Breast epithelium (tissue), 4 donors: ENCODE results near the gene SHANK3. TPM values are rescaled to one million over a fixed set of nuclear protein-coding genes. Genes with fewer than 3 reads are reported as not detected.

Experiments used
- DNase-seq, 2 donors: peaks; one replicate each; pipeline ENCODE4 v3.0.0-alpha.2; 2019; ENCODE audit warnings: low spot score in 2 of 2
- H3K27ac ChIP-seq, 2 donors: fragments of 200-600 bp; sonication (generic) in 1 of 2; one replicate each; pipeline ENCODE4 v1.5.1; 2016 to 2019; ENCODE audit warnings: mild to moderate bottlenecking in 1 of 2
- H3K27me3 ChIP-seq, 2 donors: fragments of 200-600 bp; sonication (generic) in 1 of 2; one replicate each; pipeline versions ENCODE4 v1.5.1 to v1.6.0; 2017 to 2019; ENCODE audit warnings: control low read depth in 1 of 2, mild to moderate bottlenecking in 1 of 2
- H3K36me3 ChIP-seq: fragments of 200-600 bp; one replicate; pipeline ENCODE4 v1.5.1; 2019
- H3K4me1 ChIP-seq, 2 donors: fragments of 200-600 bp; sonication (generic); one replicate each; pipeline ENCODE4 v1.5.1; 2016 to 2019; ENCODE audit warnings: control low read depth in 1 of 2
- H3K4me3 ChIP-seq, 3 donors: fragments of 200-600 bp; sonication (generic); 1 replicate in 2 of 3; 2 replicates in 1 of 3; pipeline ENCODE4 v1.5.1; 2016 to 2019; ENCODE audit warnings: mild to moderate bottlenecking in 3 of 3, moderate library complexity in 2 of 3
- H3K9me3 ChIP-seq, 2 donors: fragments of 200-600 bp; sonication (generic) in 1 of 2; one replicate each; pipeline ENCODE4 v1.5.1; 2016 to 2019; ENCODE audit warnings: control low read depth in 1 of 2
- POLR2A ChIP-seq: fragments of 450-650 bp; IDR thresholded peaks from one replicate; pipeline ENCODE4 v1.6.1; 2016; ENCODE audit warnings: antibody characterized with exemption, mild to moderate bottlenecking, moderate library complexity
- POLR2AphosphoS5 ChIP-seq, 3 donors: sonication (generic); formaldehyde crosslinking; IDR thresholded peaks; one replicate each; pipeline ENCODE4 v1.6.1; 2017; ENCODE audit warnings: antibody characterized with exemption in 3 of 3
- intact Hi-C: fragments of 100-400 bp; cut with DNase I; formaldehyde crosslinking; loops from one replicate; pipeline ENCODE4 v1.15.1; 2023; ENCODE audit warnings: low total_unique reads
- total RNA-seq, 3 donors: library from RNA; depleted of rRNA; stranded (reverse); fragments of >200 nt; gene quantifications; one replicate each; pipeline ENCODE4 v1.1.0, GENCODE V29; 2016
- TF ChIP-seq, protein P1 (sequence below), 3 donors: fragments of 450-650 bp; IDR thresholded peaks; one replicate each; pipeline ENCODE4 v1.5.1; 2016 to 2017; ENCODE audit warnings: antibody characterized with exemption in 3 of 3, mild to moderate bottlenecking in 3 of 3, moderate library complexity in 3 of 3

SHANK3 gene
- total RNA-seq, 3 donors from 2014 or later, result 4.8 to 28.8 (median 5.9) TPM

DNA sequence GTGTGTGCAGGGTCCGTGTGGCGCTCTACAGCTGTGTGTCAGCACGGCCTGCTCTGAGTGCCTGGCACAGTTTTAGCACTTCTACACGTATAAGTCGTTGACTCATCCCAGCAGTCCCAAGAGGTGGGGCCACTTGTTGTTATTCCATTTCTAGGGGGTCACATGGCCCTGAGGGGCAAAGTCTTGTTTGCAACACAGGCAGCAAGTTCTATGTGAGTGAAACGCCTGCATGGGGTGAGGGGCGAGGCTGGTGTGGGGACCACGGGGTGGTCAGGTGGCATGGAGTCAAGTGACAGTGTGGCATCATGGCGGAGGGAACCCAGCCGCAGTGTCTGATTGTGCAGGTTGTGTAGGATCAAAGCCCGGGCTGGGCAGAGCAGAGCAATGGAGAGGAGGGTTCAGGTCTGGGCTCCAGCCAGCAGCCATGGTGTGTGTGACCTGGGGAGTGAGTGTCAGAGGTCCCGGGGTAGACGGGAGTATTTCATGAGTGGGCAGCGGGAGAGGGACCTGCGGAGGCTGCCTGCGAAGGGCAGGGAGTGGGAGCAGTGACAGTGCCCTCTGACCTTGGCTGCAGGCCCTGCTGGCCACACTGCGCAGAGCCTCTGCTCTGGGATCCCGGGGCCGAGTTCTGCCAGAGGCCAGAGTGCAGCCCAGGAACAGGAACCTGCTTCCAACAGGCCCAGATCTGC is 27.9 kb downstream of the SHANK3 start:
- DNase-seq, result no peak
- intact Hi-C loops, result no loop called here
- TF ChIP-seq POLR2A, result no peak
- no peak for TF ChIP-seq POLR2AphosphoS5 (IDR thresholded peaks at IDR 0.05)
- TF ChIP-seq, protein P1, sequence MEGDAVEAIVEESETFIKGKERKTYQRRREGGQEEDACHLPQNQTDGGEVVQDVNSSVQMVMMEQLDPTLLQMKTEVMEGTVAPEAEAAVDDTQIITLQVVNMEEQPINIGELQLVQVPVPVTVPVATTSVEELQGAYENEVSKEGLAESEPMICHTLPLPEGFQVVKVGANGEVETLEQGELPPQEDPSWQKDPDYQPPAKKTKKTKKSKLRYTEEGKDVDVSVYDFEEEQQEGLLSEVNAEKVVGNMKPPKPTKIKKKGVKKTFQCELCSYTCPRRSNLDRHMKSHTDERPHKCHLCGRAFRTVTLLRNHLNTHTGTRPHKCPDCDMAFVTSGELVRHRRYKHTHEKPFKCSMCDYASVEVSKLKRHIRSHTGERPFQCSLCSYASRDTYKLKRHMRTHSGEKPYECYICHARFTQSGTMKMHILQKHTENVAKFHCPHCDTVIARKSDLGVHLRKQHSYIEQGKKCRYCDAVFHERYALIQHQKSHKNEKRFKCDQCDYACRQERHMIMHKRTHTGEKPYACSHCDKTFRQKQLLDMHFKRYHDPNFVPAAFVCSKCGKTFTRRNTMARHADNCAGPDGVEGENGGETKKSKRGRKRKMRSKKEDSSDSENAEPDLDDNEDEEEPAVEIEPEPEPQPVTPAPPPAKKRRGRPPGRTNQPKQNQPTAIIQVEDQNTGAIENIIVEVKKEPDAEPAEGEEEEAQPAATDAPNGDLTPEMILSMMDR (IDR thresholded peaks at IDR 0.05), result no peak

DNA sequence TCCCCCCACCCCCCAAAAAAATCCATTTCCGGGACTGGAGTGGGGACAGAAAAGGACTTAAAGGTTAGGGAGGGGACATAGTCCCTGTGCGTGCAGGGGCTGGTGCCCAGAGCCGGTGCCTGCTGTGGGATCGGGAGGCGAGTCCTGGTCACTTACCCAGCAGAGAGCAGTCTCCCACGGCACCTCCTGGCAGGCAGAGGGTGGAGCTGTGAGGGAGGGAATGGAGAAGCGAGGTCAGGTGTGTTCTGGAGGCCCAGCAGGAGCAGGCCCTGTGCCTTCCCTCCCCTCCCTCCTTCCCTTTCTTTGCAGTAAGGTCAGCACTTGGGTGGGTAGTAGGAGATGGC is 28.4 kb downstream of the SHANK3 start:
- intact Hi-C loops, result no loop called here
- DNase-seq, result no peak
- TF ChIP-seq POLR2A (no peak), POLR2AphosphoS5 (IDR thresholded peaks at IDR 0.05) (no peak)
- TF ChIP-seq, protein P1 (IDR thresholded peaks at IDR 0.05), result no peak
- no peaks in the 10 kb centered on the region for H3K9me3 ChIP-seq
- H3K27ac ChIP-seq, result no peak overlapping the region
- H3K36me3 ChIP-seq, result no peaks in the 10 kb centered on the region
- H3K4me3 ChIP-seq, result no peak overlapping the region
- H3K27me3 ChIP-seq, result no peaks in the 10 kb centered on the region
- H3K4me1 ChIP-seq, result peaks cover 9 to 11% of the 10 kb centered on the region in 2 donors

More for the DNA sequence above, 27.9 kb downstream of the SHANK3 start:
- no peak overlapping the region for H3K27ac ChIP-seq
- no peak overlapping the region for H3K4me3 ChIP-seq
- no peaks in the 10 kb centered on the region for H3K9me3 ChIP-seq
- no peaks in the 10 kb centered on the region for H3K27me3 ChIP-seq
- no peaks in the 10 kb centered on the region for H3K36me3 ChIP-seq
- H3K4me1 ChIP-seq, result peaks cover 10 to 11% of the 10 kb centered on the region in 2 donors

DNA sequence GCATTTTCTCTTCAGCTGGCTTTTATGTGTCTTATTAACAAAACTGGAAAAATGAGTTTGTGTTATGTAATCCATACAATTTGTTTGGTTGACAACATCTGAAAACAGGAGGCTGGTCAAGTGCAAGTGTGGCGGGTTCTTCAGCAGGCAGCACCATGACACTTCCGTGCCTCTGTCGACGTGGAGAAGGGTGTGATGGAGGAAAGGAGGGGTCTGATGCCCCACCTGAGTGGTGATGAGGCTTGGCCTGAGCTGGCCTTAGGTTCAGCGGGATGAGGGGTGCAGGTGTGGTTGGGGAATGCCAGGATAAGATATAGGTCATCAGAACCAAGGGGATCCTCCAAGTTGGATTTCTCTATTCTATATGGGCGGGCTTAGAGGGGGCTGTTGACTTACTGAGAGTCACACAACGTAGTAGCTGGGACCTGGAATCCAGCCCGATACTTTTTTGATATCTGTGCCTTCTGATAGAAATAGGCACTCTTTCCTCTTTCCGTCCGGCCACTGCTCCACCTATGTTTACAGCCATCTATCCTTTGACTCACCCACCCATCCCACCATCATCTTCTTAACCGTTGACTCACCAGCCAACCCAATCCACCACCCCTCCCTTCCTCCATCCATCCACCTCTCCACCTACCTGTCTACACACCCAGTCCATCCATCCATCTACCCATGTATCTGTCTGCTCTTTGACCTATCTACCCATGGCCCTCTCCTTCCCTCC is 29.0 kb downstream of the SHANK3 start:
- intact Hi-C loops, result no loop called here
- TF ChIP-seq, protein P1 (IDR thresholded peaks at IDR 0.05), result no peak
- TF ChIP-seq POLR2A, result no peak
- TF ChIP-seq POLR2AphosphoS5 (IDR thresholded peaks at IDR 0.05), result no peak
- Histone ChIP-seq H3K4me1 (peaks cover 3 to 6% of the 10 kb centered on the region in 2 donors), H3K4me3 (no peak overlapping the region), H3K27me3 (no peaks in the 10 kb centered on the region), H3K36me3 (no peaks in the 10 kb centered on the region), H3K27ac (no peak overlapping the region), H3K9me3 (no peaks in the 10 kb centered on the region)
- no peak for DNase-seq

DNA sequence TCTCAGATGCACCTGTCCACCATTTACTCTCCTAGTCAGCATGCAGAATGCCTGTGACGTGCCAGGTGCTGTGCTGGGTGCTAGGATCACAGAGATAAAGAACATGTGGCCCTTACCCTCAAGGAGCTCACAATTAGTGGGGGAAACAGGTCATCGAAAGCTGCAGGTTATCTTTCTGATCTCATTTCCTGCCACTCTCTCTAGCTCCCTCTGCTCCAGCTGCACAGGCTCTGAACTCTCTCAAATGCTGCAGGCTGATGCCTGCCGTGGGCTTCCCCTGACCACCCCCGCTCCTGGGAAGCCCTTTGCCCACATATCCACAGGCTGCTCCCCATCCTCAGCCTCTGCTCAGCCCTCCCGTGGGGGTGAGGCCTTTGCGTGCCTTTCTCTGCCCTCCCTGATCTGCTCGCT is 29.6 kb downstream of the SHANK3 start:
- TF ChIP-seq POLR2A, result no peak
- TF ChIP-seq, protein P1 (IDR thresholded peaks at IDR 0.05), result no peak
- no peak for TF ChIP-seq POLR2AphosphoS5 (IDR thresholded peaks at IDR 0.05)
- no peaks in the 10 kb centered on the region for H3K36me3 ChIP-seq
- intact Hi-C loops, result no loop called here
- H3K27me3 ChIP-seq, result no peaks in the 10 kb centered on the region
- no peaks in the 10 kb centered on the region for H3K9me3 ChIP-seq
- no peak overlapping the region for H3K4me3 ChIP-seq
- DNase-seq, result no peak
- no peaks in the 10 kb centered on the region for H3K4me1 ChIP-seq
- no peak overlapping the region for H3K27ac ChIP-seq
